NCI-H128 (cell line): ENCODE data around the gene TXNDC12.
"Not testable (repeated sequence)": the region's sequence is repeated elsewhere in the genome, so short reads cannot be mapped to it uniquely, and the experiment has no call there.

ENCODE experiments used
- DNase-seq: peaks from one replicate; lab custom pipeline; 2025; ENCODE audit not compliant: unreplicated experiment; lab: John Stamatoyannopoulos, UW

TXNDC12 gene

GRCh38 chr1:52049337-52049736 lies 5.7 kb downstream of the TXNDC12 start:
- DNase-seq: not testable (repeated sequence)

GRCh38 chr1:52045666-52046195 lies 9.3 kb downstream of the TXNDC12 start:
- not testable (repeated sequence) for DNase-seq

- DNase-seq: no peak
Observed at GRCh38 chr1:52045236-52045635, 9.8 kb downstream of the TXNDC12 start.

GRCh38 chr1:52041551-52042185 lies 13.3 kb downstream of the TXNDC12 start:
- DNase-seq: no peak

GRCh38 chr1:52037909-52038308 lies 17.1 kb downstream of the TXNDC12 start:
- no peak for DNase-seq

- no peak for DNase-seq
Observed at GRCh38 chr1:52037402-52037814, 17.6 kb downstream of the TXNDC12 start.

- no peak for DNase-seq
Observed at GRCh38 chr1:52034050-52034384, 21.0 kb downstream of the TXNDC12 start.

- peak; percentile 77 for DNase-seq
Observed at GRCh38 chr1:52033190-52034049, 21.6 kb downstream of the TXNDC12 start, which contains the start of gene KTI12. KTI12 (minus strand) TSS chr1:52033810; CDS start chr1:52033761, 49 bp downstream.

- no peak for DNase-seq
Observed at GRCh38 chr1:52032785-52033131, 22.2 kb downstream of the TXNDC12 start.

- no peak for DNase-seq
Observed at GRCh38 chr1:52032124-52032784, 22.7 kb downstream of the TXNDC12 start.

- DNase-seq: not testable (repeated sequence)
Observed at GRCh38 chr1:52028839-52029238, 26.2 kb downstream of the TXNDC12 start.

- no peak for DNase-seq
Observed at GRCh38 chr1:52028328-52028727, 26.7 kb downstream of the TXNDC12 start.

GRCh38 chr1:52026278-52026677 lies 28.7 kb downstream of the TXNDC12 start:
- no peak for DNase-seq

- no peak for DNase-seq
Observed at GRCh38 chr1:52022133-52022532, 32.9 kb downstream of the TXNDC12 start.

GRCh38 chr1:52008071-52008809 lies 46.8 kb downstream of the TXNDC12 start:
- DNase-seq: no peak

GRCh38 chr1:52007215-52008002 lies 47.6 kb downstream of the TXNDC12 start:
- no peak for DNase-seq

GRCh38 chr1:52006081-52006553 lies 48.9 kb downstream of the TXNDC12 start:
- not testable (repeated sequence) for DNase-seq

- DNase-seq: not testable (repeated sequence)
Observed at GRCh38 chr1:52005548-52005947, 49.4 kb downstream of the TXNDC12 start.

GRCh38 chr1:52003877-52004276 lies 51.1 kb downstream of the TXNDC12 start:
- no peak for DNase-seq
